Loucy (cell line): ENCODE data around the gene ZFPL1.

ENCODE experiments used
- H2AFZ ChIP-seq: fragments of 200-600 bp; sonication (generic); 2 replicates; pipeline ENCODE4 v1.6.0; 2016; ENCODE audit warnings: antibody characterized with exemption, mild to moderate bottlenecking, low read length, moderate library complexity
- H3F3A ChIP-seq: fragments of 200-600 bp; 2 replicates; pipeline ENCODE4 v1.6.0; 2016; ENCODE audit warnings: antibody characterized with exemption, low read depth, mild to moderate bottlenecking
- H3K27me3 ChIP-seq: fragments of 200-600 bp; sonication (generic); 2 replicates; pipeline ENCODE4 v1.6.1; 2014; ENCODE audit warnings: low read length, mild to moderate bottlenecking; ENCODE audit not compliant: insufficient read depth, poor library complexity, severe bottlenecking
- H3K36me3 ChIP-seq: fragments of 200-600 bp; sonication (generic); 2 replicates; pipeline ENCODE4 v1.6.1; 2016; ENCODE audit warnings: low read length; ENCODE audit not compliant: insufficient read depth
- H3K4me1 ChIP-seq: fragments of 200-600 bp; sonication (generic); 2 replicates; pipeline ENCODE4 v1.5.1; 2014; ENCODE audit warnings: low read length, mild to moderate bottlenecking; ENCODE audit not compliant: insufficient read depth, poor library complexity, severe bottlenecking
- H3K4me2 ChIP-seq: fragments of 200-600 bp; sonication (generic); 2 replicates; pipeline ENCODE4 v1.6.0; 2014; ENCODE audit warnings: antibody characterized with exemption, low read length, low read depth, mild to moderate bottlenecking; ENCODE audit not compliant: poor library complexity, severe bottlenecking
- H3K4me3 ChIP-seq: fragments of 200-600 bp; sonication (generic); 2 replicates; pipeline ENCODE4 v1.5.1; 2014; ENCODE audit warnings: low read length, mild to moderate bottlenecking, mixed read lengths; ENCODE audit not compliant: poor library complexity, severe bottlenecking
- H3K79me2 ChIP-seq: fragments of 200-600 bp; sonication (generic); 2 replicates; pipeline ENCODE4 v1.6.1; 2014; ENCODE audit warnings: low read length; ENCODE audit not compliant: insufficient read depth
- H3K9ac ChIP-seq: fragments of 200-600 bp; sonication (generic); 2 replicates; pipeline ENCODE4 v1.6.0; 2014; ENCODE audit warnings: mild to moderate bottlenecking, low read depth, low read length, moderate library complexity; ENCODE audit not compliant: poor library complexity, severe bottlenecking
- H3K9me2 ChIP-seq: fragments of 200-600 bp; sonication (generic); replicated peaks from 2 replicates; pipeline ENCODE4 v1.6.1; 2016; ENCODE audit warnings: low read depth, low read length, mixed read lengths
- H3K9me3 ChIP-seq: fragments of 200-600 bp; sonication (generic); 2 replicates; pipeline ENCODE4 v1.6.1; 2014; ENCODE audit warnings: mild to moderate bottlenecking, antibody characterized with exemption, low read length, low read depth; ENCODE audit not compliant: insufficient read depth
- H4K20me1 ChIP-seq: fragments of 200-600 bp; sonication (generic); 2 replicates; pipeline ENCODE4 v1.6.0; 2014; ENCODE audit warnings: antibody characterized with exemption, low read length, mild to moderate bottlenecking; ENCODE audit not compliant: insufficient read depth, poor library complexity, severe bottlenecking
- CTCF ChIP-seq: fragments of 200-600 bp; sonication (generic); conservative IDR thresholded peaks from 2 replicates; pipeline ENCODE4 v1.5.1; 2014; ENCODE audit warnings: mild to moderate bottlenecking, antibody characterized with exemption, low read length
- EZH2phosphoT487 ChIP-seq: fragments of 200-600 bp; IDR thresholded peaks from 2 replicates; pipeline ENCODE4 v1.6.1; 2018; ENCODE audit warnings: antibody characterized with exemption, mild to moderate bottlenecking, moderate library complexity, borderline replicate concordance

ZFPL1 gene

GRCh38 chr11:65053827-65054508 is 30.1 kb upstream of the ZFPL1 start:
- no peaks in the 10 kb centered on the region for H3K36me3 ChIP-seq
- no peak overlapping the region for H3K4me2 ChIP-seq
- no peak overlapping the region; the same call in 1 of the 2 replicates for H2AFZ ChIP-seq
- H3K27me3 ChIP-seq: no peaks in the 10 kb centered on the region
- no peaks in the 10 kb centered on the region for H4K20me1 ChIP-seq
- no peak overlapping the region for H3K9ac ChIP-seq
- H3K4me1 ChIP-seq: peaks cover 5% of the 10 kb centered on the region
- H3K79me2 ChIP-seq: no peaks in the 10 kb centered on the region
- H3K9me2 ChIP-seq: no peaks in the 10 kb centered on the region
- no peak overlapping the region for H3K4me3 ChIP-seq
- H3K9me3 ChIP-seq: no peaks in the 10 kb centered on the region
- no peak for TF ChIP-seq EZH2phosphoT487
- no peak for TF ChIP-seq CTCF
- no peaks in the 10 kb centered on the region for H3F3A ChIP-seq

GRCh38 chr11:65055538-65055937 is 28.5 kb upstream of the ZFPL1 start:
- H3K9me3 ChIP-seq: no peaks in the 10 kb centered on the region
- no peak overlapping the region for H3K4me2 ChIP-seq
- H3K79me2 ChIP-seq: no peaks in the 10 kb centered on the region
- H3K9ac ChIP-seq: no peak overlapping the region
- no peaks in the 10 kb centered on the region for H3K9me2 ChIP-seq
- H3F3A ChIP-seq: no peaks in the 10 kb centered on the region
- peaks cover 5% of the 10 kb centered on the region for H3K4me1 ChIP-seq
- no peak overlapping the region for H3K4me3 ChIP-seq
- no peaks in the 10 kb centered on the region for H4K20me1 ChIP-seq
- H3K36me3 ChIP-seq: no peaks in the 10 kb centered on the region
- no peak overlapping the region for H2AFZ ChIP-seq
- TF ChIP-seq EZH2phosphoT487 (no peak), CTCF (no peak)
- H3K27me3 ChIP-seq: no peaks in the 10 kb centered on the region

- H3K9ac ChIP-seq: no peak overlapping the region
- no peaks in the 10 kb centered on the region for H3K79me2 ChIP-seq
- H3K36me3 ChIP-seq: no peaks in the 10 kb centered on the region
- no peaks in the 10 kb centered on the region for H3F3A ChIP-seq
- TF ChIP-seq CTCF (no peak), EZH2phosphoT487 (no peak)
- peaks cover 5% of the 10 kb centered on the region for H3K4me1 ChIP-seq
- H2AFZ ChIP-seq: no peak overlapping the region
- no peak overlapping the region for H3K4me3 ChIP-seq
- no peaks in the 10 kb centered on the region for H3K9me3 ChIP-seq
- H3K9me2 ChIP-seq: no peaks in the 10 kb centered on the region
- H4K20me1 ChIP-seq: no peaks in the 10 kb centered on the region
- H3K4me2 ChIP-seq: no peak overlapping the region
- no peaks in the 10 kb centered on the region for H3K27me3 ChIP-seq
Measured at GRCh38 chr11:65056999-65057398, 27.0 kb upstream of the ZFPL1 start.
